22Rv1 (cell line): Measurements from ENCODE around the gene SLC4A1AP.

ENCODE experiments used
- CTCF ChIP-seq: fragments of 450-650 bp; IDR thresholded peaks from 2 replicates; pipeline ENCODE4 v1.5.1; 2017; ENCODE audit warnings: mild to moderate bottlenecking
- ZFX ChIP-seq: fragments of 450-650 bp; IDR thresholded peaks from 2 replicates; pipeline ENCODE4 v1.6.1; 2017; ENCODE audit warnings: antibody characterized with exemption, borderline replicate concordance

GRCh38 chr2:27703638-27704341 is 40.1 kb downstream of the SLC4A1AP start:
- peak; percentile 92 for TF ChIP-seq CTCF
- TF ChIP-seq ZFX = no peak
